Ovary (tissue), 9 donors: Measurements from ENCODE around the gene SLC6A9. TPM values are rescaled to one million over a fixed set of nuclear protein-coding genes. Genes with fewer than 3 reads are reported as not detected.

Source experiments
- DNase-seq, 5 donors: peaks; one replicate each; pipeline ENCODE4 v3.0.0-alpha.2; 2019 to 2020
- H3K27ac ChIP-seq, 2 donors: fragments of 200-600 bp; one replicate each; pipeline versions ENCODE4 v1.5.1 to v1.8.0; 2019 to 2022
- H3K27me3 ChIP-seq: fragments of 200-600 bp; one replicate; pipeline ENCODE4 v1.8.0; 2022
- H3K36me3 ChIP-seq: fragments of 200-600 bp; sonication (generic); one replicate; pipeline ENCODE4 v1.5.1; 2019
- H3K4me1 ChIP-seq: one replicate; pipeline ENCODE4 v1.8.1; 2013; ENCODE audit warnings: mild to moderate bottlenecking, moderate library complexity; ENCODE audit not compliant: insufficient read depth
- H3K4me3 ChIP-seq: fragments of 200-600 bp; sonication (generic); one replicate; pipeline ENCODE4 v1.5.1; 2017
- H3K9me3 ChIP-seq, 2 donors: fragments of 200-600 bp in 1 of 2; sonication (generic) in 1 of 2; one replicate each; pipeline versions ENCODE4 v1.5.1 to v1.8.1; 2013 to 2019; ENCODE audit warnings: mild to moderate bottlenecking in 1 of 2, moderate library complexity in 1 of 2
- EP300 ChIP-seq: sonication (generic); formaldehyde crosslinking; IDR thresholded peaks from one replicate; pipeline ENCODE4 v1.6.1; 2017; ENCODE audit warnings: antibody characterized with exemption
- POLR2A ChIP-seq: fragments of 450-650 bp; IDR thresholded peaks from one replicate; pipeline ENCODE4 v1.6.1; 2017; ENCODE audit warnings: antibody characterized with exemption, mild to moderate bottlenecking, moderate library complexity
- WGBS, 3 donors: extraction: QIAGEN DNeasy Blood & Tissue Kit in 1 of 3; methylation state at CpG; one replicate each; pipeline versions ENCODE4 v1.1.5 to v1.1.7; 2013 to 2017; 5-methylcytosine and 5-hydroxymethylcytosine counted together
- intact Hi-C, 4 donors: fragments of 100-400 bp; cut with DNase I; formaldehyde crosslinking; loops; one replicate each; pipeline versions ENCODE4 v1.11.0 to v1.15.1; 2022 to 2023
- polyA plus RNA-seq, 2 donors: library from polyadenylated mRNA; stranded (reverse); fragments of 200-250 nt in 1 of 2; fragments of 350-450 nt in 1 of 2; fragmentation: Illumina TruSeq in 1 of 2; extraction: RNeasy Lipid Tissue Mini Kit (QIAGEN cat#74804) in 1 of 2; gene quantifications; one replicate each; pipeline ENCODE4 v1.2.3, GENCODE V29; 2013 to 2014
- total RNA-seq, 7 donors: library from RNA; depleted of rRNA in 2 of 7; stranded (reverse); fragments of >200 nt in 2 of 7; fragmentation: NEBNext Ultra II Directional in 3 of 7; extraction: Animal tissue kit (Norgen Biotek cat#: 25700) in 3 of 7; gene quantifications; one replicate each; pipeline versions ENCODE4 v1.1.0 to v1.2.4, GENCODE V29; 2016 to 2023
- TF ChIP-seq, protein P1 (sequence below), 3 donors: fragments of 450-650 bp in 2 of 3; fragments of 200-600 bp in 1 of 3; IDR thresholded peaks; one replicate each; pipeline versions ENCODE4 v1.5.1 to v1.8.0; 2016 to 2022; ENCODE audit warnings: antibody characterized with exemption in 3 of 3, mild to moderate bottlenecking in 1 of 3
- donor health status: DM: no; HTN: no; CAD: no; lungs with moderate emphysema.
- donor health status: DM: no; HTN: no; CAD: no.
- donor health status: Bipolar disorder and iron deficiency.
- donor health status: DM: yes; HTN: yes; CAD: no.
- donor health status: DM: no; HTN: no; CAD: no.
- donor health status: DM: yes; HTN: yes; CAD: no.

The SLC6A9 gene
- total and polyA plus RNA-seq, 9 donors: 1.1 to 74.1 (median 4.6) TPM

GRCh38 chr1:43991476-43992231, 39.6 kb downstream of the SLC6A9 start, which contains the start of gene CCDC24:
Gene CCDC24, plus strand, starts transcription at chr1:43991599. Its CDS starts 280 bp downstream, at chr1:43991879.
- Histone ChIP-seq H3K4me1 (peaks cover 1% of the 10 kb centered on the region), H3K4me3 (peak within 1 kb of the TSS; percentile 62), H3K27ac (peak within 1 kb of the TSS; percentile 19 to 51), H3K27me3 (no peaks in the 10 kb centered on the region), H3K36me3 (no peaks in the 10 kb centered on the region), H3K9me3 (no peaks in the 10 kb centered on the region)
- whole genome bisulfite sequencing, 3 donors: 0 to 2% (median 0%) methylated on average over 29 to 66 of the region's 66 CpGs
- no peak for TF ChIP-seq EP300
- TF ChIP-seq, protein P1, sequence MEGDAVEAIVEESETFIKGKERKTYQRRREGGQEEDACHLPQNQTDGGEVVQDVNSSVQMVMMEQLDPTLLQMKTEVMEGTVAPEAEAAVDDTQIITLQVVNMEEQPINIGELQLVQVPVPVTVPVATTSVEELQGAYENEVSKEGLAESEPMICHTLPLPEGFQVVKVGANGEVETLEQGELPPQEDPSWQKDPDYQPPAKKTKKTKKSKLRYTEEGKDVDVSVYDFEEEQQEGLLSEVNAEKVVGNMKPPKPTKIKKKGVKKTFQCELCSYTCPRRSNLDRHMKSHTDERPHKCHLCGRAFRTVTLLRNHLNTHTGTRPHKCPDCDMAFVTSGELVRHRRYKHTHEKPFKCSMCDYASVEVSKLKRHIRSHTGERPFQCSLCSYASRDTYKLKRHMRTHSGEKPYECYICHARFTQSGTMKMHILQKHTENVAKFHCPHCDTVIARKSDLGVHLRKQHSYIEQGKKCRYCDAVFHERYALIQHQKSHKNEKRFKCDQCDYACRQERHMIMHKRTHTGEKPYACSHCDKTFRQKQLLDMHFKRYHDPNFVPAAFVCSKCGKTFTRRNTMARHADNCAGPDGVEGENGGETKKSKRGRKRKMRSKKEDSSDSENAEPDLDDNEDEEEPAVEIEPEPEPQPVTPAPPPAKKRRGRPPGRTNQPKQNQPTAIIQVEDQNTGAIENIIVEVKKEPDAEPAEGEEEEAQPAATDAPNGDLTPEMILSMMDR (IDR thresholded peaks at IDR 0.05): no peak
- TF ChIP-seq POLR2A: no peak
- intact Hi-C loops: loop anchor here in 1 of 4 donors (5.0 kb wide), 1 partner anchor 646 kb away; no protein-coding TSS in a partner anchor
- DNase-seq: peak; percentile 85 to 91 (median 88)

DNA sequence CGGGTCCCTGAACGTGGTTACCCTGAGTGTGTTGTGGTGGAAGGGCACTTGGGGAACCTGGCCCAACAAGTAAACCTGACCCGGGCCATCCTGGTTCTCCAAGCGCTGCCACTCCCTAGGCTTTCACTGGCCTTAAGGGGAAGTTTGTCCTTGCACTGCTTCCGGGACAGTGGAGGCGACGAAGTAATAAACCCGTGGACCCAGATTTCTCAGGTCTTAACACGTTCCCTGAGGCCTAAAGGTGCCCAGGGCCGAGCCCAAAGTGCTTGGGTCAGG, 40.1 kb downstream of the SLC6A9 start:
- TF ChIP-seq POLR2A: no peak
- TF ChIP-seq, protein P1 (IDR thresholded peaks at IDR 0.05): no peak
- TF ChIP-seq EP300: no peak
- intact Hi-C loops: loop anchor here in 1 of 4 donors (5.0 kb wide), 1 partner anchor 646 kb away; no protein-coding TSS in a partner anchor
- peaks cover 1% of the 10 kb centered on the region for H3K4me1 ChIP-seq
- WGBS, 3 donors: 1 to 2% (median 1%) methylated on average over 10 of the region's 10 CpGs
- H3K27me3 ChIP-seq: no peaks in the 10 kb centered on the region
- no peaks in the 10 kb centered on the region for H3K36me3 ChIP-seq
- H3K4me3 ChIP-seq: peak overlapping the region; percentile 62
- DNase-seq: no peak
- H3K9me3 ChIP-seq: no peaks in the 10 kb centered on the region
- H3K27ac ChIP-seq: peak overlapping the region in 1 of 2 donors; percentile 51

GRCh38 chr1:43990271-43991199, 40.7 kb downstream of the SLC6A9 start:
- Histone ChIP-seq H3K4me1 (peaks cover 1% of the 10 kb centered on the region), H3K9me3 (no peaks in the 10 kb centered on the region), H3K36me3 (no peaks in the 10 kb centered on the region), H3K27me3 (no peaks in the 10 kb centered on the region), H3K27ac (peak overlapping the region in 1 of 2 donors; percentile 51), H3K4me3 (peak overlapping the region; percentile 62)
- TF ChIP-seq POLR2A (no peak), EP300 (no peak)
- TF ChIP-seq, protein P1 (IDR thresholded peaks at IDR 0.05): no peak
- WGBS, 3 donors: 60 to 74% (median 62%) methylated on average over 19 of the region's 19 CpGs
- DNase-seq: no peak
- intact Hi-C loops: loop anchor here in 1 of 4 donors (5.0 kb wide), 1 partner anchor 647 kb away; no protein-coding TSS in a partner anchor

DNA sequence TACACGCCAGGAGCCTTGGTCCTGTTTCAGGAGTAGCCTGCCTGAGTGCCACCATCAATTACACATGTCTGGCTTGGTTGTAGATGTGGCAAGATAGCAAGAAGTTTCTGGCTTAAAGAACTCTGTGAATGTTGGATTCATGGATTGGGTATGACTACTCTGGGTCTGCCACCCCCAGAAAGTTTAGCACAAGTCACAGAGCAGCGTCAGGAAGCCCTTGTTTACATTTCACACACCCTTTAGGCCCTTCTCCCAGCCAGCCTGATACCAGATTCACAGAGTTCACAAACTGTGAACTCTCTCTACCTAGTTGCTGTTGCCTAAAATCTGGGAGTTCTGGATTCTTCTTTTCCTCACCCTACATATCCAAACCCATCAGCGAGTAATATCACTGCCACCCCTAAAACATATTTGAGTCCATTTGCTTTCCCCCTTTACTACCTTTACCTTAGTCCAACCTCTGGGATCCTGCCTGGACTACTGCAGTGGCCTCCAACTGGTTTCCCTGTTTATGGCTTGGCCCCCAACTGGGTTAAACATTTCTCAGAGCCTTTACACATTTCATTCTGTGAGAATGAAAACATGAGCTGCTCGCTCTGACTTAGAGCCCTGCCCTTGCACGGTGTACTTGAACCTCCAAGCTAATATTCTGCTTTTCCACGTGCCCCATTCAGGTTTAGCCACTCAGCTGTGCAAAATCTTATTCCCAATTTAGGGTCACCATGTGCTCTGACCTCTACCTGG, 43.9 kb downstream of the SLC6A9 start:
- no peak for TF ChIP-seq POLR2A
- TF ChIP-seq, protein P1 (IDR thresholded peaks at IDR 0.05): no peak
- no peak for TF ChIP-seq EP300
- Histone ChIP-seq H3K27ac (no peak overlapping the region), H3K9me3 (no peaks in the 10 kb centered on the region), H3K4me3 (no peak overlapping the region), H3K4me1 (peaks cover 1% of the 10 kb centered on the region), H3K36me3 (no peaks in the 10 kb centered on the region), H3K27me3 (no peaks in the 10 kb centered on the region)
- 72 to 78% (median 76%) methylated on average over 6 of the region's 6 CpGs for WGBS, 3 donors
- DNase-seq: no peak
- intact Hi-C loops: no loop called here
